K562 (cell line): ENCODE results near the gene CFAP70. TPM values are rescaled to one million over a fixed set of nuclear protein-coding genes. Genes with fewer than 3 reads are reported as not detected.

Source experiments
- ARID2 ChIP-seq: fragments of 450-650 bp; IDR thresholded peaks from 2 replicates; pipeline ENCODE4 v1.6.1; 2017; ENCODE audit warnings: antibody characterized with exemption, mild to moderate bottlenecking
- BCL6 ChIP-seq: fragments of 250-450 bp; sonication (Bioruptor Pico); IDR thresholded peaks from 2 replicates; pipeline ENCODE4 v1.4.0; 2020
- BCLAF1 ChIP-seq, 2 experiments: fragments of 450-650 bp in 1 of 2; IDR thresholded peaks; 2 replicates each; pipeline ENCODE4 v1.6.1; 2011 to 2017; ENCODE audit warnings: low read depth in 2 of 2, antibody characterized with exemption in 1 of 2, borderline replicate concordance in 1 of 2, low read length in 1 of 2, mild to moderate bottlenecking in 1 of 2, mixed read lengths in 1 of 2; ENCODE audit not compliant: control insufficient read depth in 1 of 2
- E2F3 ChIP-seq: fragments of 250-450 bp; sonication (Bioruptor Pico); IDR thresholded peaks from 2 replicates; pipeline ENCODE4 v1.4.0; 2020; ENCODE audit warnings: mild to moderate bottlenecking
- EP300 ChIP-seq: IDR thresholded peaks from 2 replicates; pipeline ENCODE4 v1.6.1; 2012; ENCODE audit warnings: low read length, improper control_type of control experiment
- GTF3C2 ChIP-seq: IDR thresholded peaks from 3 replicates; pipeline ENCODE4 v1.6.1; 2011; ENCODE audit warnings: borderline replicate concordance, mild to moderate bottlenecking, moderate library complexity; ENCODE audit not compliant: insufficient read length; ENCODE audit errors: extremely low read depth
- KLF1 ChIP-seq: fragments of 450-650 bp; IDR thresholded peaks from 2 replicates; pipeline ENCODE4 v1.6.1; 2016; ENCODE audit warnings: missing genetic modification characterization, missing compliant biosample characterization
- MCM7 ChIP-seq, 2 experiments: fragments of 450-650 bp; IDR thresholded peaks; 2 replicates each; pipeline ENCODE4 v1.6.1; 2016 to 2018
- MXD1 ChIP-seq: fragments of 250-450 bp; sonication (Bioruptor Pico); IDR thresholded peaks from 2 replicates; pipeline ENCODE4 v1.8.0; 2021; ENCODE audit warnings: borderline replicate concordance, mild to moderate bottlenecking, moderate library complexity; ENCODE audit not compliant: poor library complexity, severe bottlenecking
- PHB2 ChIP-seq: fragments of 450-650 bp; IDR thresholded peaks from 2 replicates; pipeline ENCODE4 v1.6.1; 2017; ENCODE audit warnings: low read depth
- POLR2B ChIP-seq: fragments of 450-650 bp; IDR thresholded peaks from 2 replicates; pipeline ENCODE4 v1.6.1; 2018; ENCODE audit warnings: low read depth; ENCODE audit not compliant: partially characterized antibody
- PURB ChIP-seq: sonication (generic); formaldehyde crosslinking; IDR thresholded peaks from 2 replicates; pipeline ENCODE4 v1.9.0; 2021; ENCODE audit warnings: low read depth, mild to moderate bottlenecking, missing genetic modification reagents
- RB1 ChIP-seq: fragments of 450-650 bp; IDR thresholded peaks from 2 replicates; pipeline ENCODE4 v1.6.1; 2017; ENCODE audit warnings: low read depth, mild to moderate bottlenecking
- RBFOX2 ChIP-seq: fragments of 200-400 bp; formaldehyde crosslinking; IDR thresholded peaks from 2 replicates; pipeline ENCODE4 v1.6.1; 2017; ENCODE audit warnings: low read depth, mild to moderate bottlenecking, low read length, moderate library complexity
- ZBTB1 ChIP-seq: sonication (generic); formaldehyde crosslinking; IDR thresholded peaks from 2 replicates; pipeline ENCODE4 v1.8.1; 2023; ENCODE audit warnings: missing genetic modification reagents, low read depth, mild to moderate bottlenecking, borderline replicate concordance
- ZBTB5 ChIP-seq: fragments of 450-650 bp; IDR thresholded peaks from 2 replicates; pipeline ENCODE4 v1.6.1; 2017; ENCODE audit warnings: antibody characterized with exemption
- ZKSCAN8 ChIP-seq: fragments of 200-800 bp; sonication (Bioruptor generic); IDR thresholded peaks from 2 replicates; pipeline ENCODE4 v1.6.1; 2016; ENCODE audit warnings: missing genetic modification characterization, missing compliant biosample characterization
- ZNF217 ChIP-seq: sonication (generic); formaldehyde crosslinking; IDR thresholded peaks from 2 replicates; pipeline ENCODE4 v1.8.0; 2022; ENCODE audit warnings: mild to moderate bottlenecking, missing genetic modification reagents
- ZNF41 ChIP-seq: fragments of 250-450 bp; sonication (Bioruptor Pico); conservative IDR thresholded peaks from 2 replicates; pipeline ENCODE4 v1.4.0; 2020; ENCODE audit warnings: mild to moderate bottlenecking
- ZNF431 ChIP-seq: sonication (generic); formaldehyde crosslinking; IDR thresholded peaks from 2 replicates; pipeline ENCODE4 v1.8.0; 2022; ENCODE audit warnings: mild to moderate bottlenecking, missing genetic modification reagents
- polyA plus RNA-seq, 8 experiments: library from polyadenylated mRNA; depleted of rRNA in 4 of 8; stranded (reverse) in 5 of 8; unstranded in 3 of 8; fragments of >200 nt; fragmentation: Nextera tagmentation in 2 of 8; fragmentation: Illumina TruSeq in 1 of 8; extraction: Ambion mirVana in 2 of 8; extraction: Trizol in 1 of 8; gene quantifications; 2 replicates each; pipeline versions ENCODE4 v1.2.1 to v1.2.3, GENCODE V29; 2011 to 2014; ENCODE audit warnings: inconsistent platforms in 1 of 8, missing spikeins in 1 of 8
- total RNA-seq, 7 experiments: library from RNA; depleted of rRNA in 6 of 7; stranded (reverse); fragments of >200 nt in 6 of 7; fragmentation: Illumina TruSeq in 2 of 7; extraction: Trizol in 2 of 7; gene quantifications; 2 replicates each; pipeline versions ENCODE4 v1.2.1 to v1.2.3, GENCODE V29; 2011 to 2021; ENCODE audit warnings: low replicate concordance in 1 of 7

The CFAP70 gene
- total and polyA plus RNA-seq, 9 of the 15 experiments (the other 6 are each of a cell fraction or from before 2014, with no cell fraction given): 0.27 to 1.6 (median 0.86) TPM

GRCh38 chr10:73252445-73253224, 106.0 kb downstream of the CFAP70 start, which contains the start of gene MRPS16 (continued):
- TF ChIP-seq ARID2 (no peak), BCL6 (CRISPR knock-in tag) (0 out of 2 replicates have a peak, but pooled peaks have one; percentile 32), PURB (CRISPR knock-in tag) (no peak), ZNF431 (CRISPR knock-in tag) (peak; percentile 81), MCM7 (IDR thresholded peaks at IDR 0.05) (no peak), RBFOX2 (peak; percentile 97), KLF1 (peak; percentile 85), RB1 (peak; percentile 49), BCLAF1 (IDR thresholded peaks at IDR 0.05; ENCODE audit: borderline replicate concordance in 1 of 2, control insufficient read depth in 1 of 2, low read depth in 2 of 2, low read length in 1 of 2) (no peak), GTF3C2 (no peak), POLR2B (peak; percentile 95), MXD1 (CRISPR knock-in tag) (no peak), PHB2 (no peak), ZBTB5 (no peak), E2F3 (CRISPR knock-in tag) (peak; percentile 49; the same call in 1 of the 2 replicates), ZKSCAN8 (no peak), EP300 (peak; percentile 52; the same call in 1 of the 2 replicates), ZNF217 (CRISPR knock-in tag) (no peak), ZBTB1 (CRISPR knock-in tag) (peak; percentile 82; the same call in 1 of the 2 replicates), ZNF41 (CRISPR knock-in tag) (0 out of 2 replicates have a peak, but pooled peaks have one; percentile 28)
